Upper lobe of right lung (tissue), 1 donor: ENCODE results near the gene HDGF. TPM values are rescaled to one million over a fixed set of nuclear protein-coding genes. Genes with fewer than 3 reads are reported as not detected.
A peak's percentile ranks its signal among the peaks of the same experiment; 100 is the strongest.

Source experiments
- ATAC-seq: fragments of 200-7000 bp; cut with Tn5 transposase; one replicate; pipeline ENCODE4 v1.9.1; 2020; ENCODE audit warnings: mild to moderate bottlenecking, moderate library complexity
- DNase-seq: peaks from one replicate; pipeline ENCODE4 v3.0.0-alpha.2; 2020
- H3K27ac ChIP-seq: fragments of 200-600 bp; one replicate; pipeline ENCODE4 v1.8.0; 2022
- H3K27me3 ChIP-seq: fragments of 200-600 bp; one replicate; pipeline ENCODE4 v1.8.0; 2022; ENCODE audit warnings: mild to moderate bottlenecking
- H3K36me3 ChIP-seq: fragments of 200-600 bp; one replicate; pipeline ENCODE4 v1.8.0; 2022
- H3K4me1 ChIP-seq: fragments of 200-600 bp; one replicate; pipeline ENCODE4 v1.8.0; 2022
- H3K4me3 ChIP-seq: fragments of 200-600 bp; one replicate; pipeline ENCODE4 v1.8.0; 2022; ENCODE audit warnings: mild to moderate bottlenecking
- H3K9me3 ChIP-seq: fragments of 200-600 bp; one replicate; pipeline ENCODE4 v1.8.0; 2022
- intact Hi-C: fragments of 100-400 bp; cut with DNase I; formaldehyde crosslinking; loops from one replicate; pipeline ENCODE4 v1.11.0; 2022
- total RNA-seq: library from RNA; stranded (reverse); fragmentation: NEBNext Ultra II Directional; extraction: Animal tissue kit (Norgen Biotek cat#: 25700); gene quantifications from one replicate; pipeline ENCODE4 v1.2.1, GENCODE V29; 2021
- TF ChIP-seq, protein P1 (sequence below): fragments of 200-600 bp; IDR thresholded peaks from one replicate; pipeline ENCODE4 v1.8.0; 2022; ENCODE audit warnings: antibody characterized with exemption
- donor health status: DM: no; HTN: yes; CAD: no; lungs with severe emphysema.

HDGF gene
- total RNA-seq, 1 donor from 2014 or later, result 144 TPM

DNA sequence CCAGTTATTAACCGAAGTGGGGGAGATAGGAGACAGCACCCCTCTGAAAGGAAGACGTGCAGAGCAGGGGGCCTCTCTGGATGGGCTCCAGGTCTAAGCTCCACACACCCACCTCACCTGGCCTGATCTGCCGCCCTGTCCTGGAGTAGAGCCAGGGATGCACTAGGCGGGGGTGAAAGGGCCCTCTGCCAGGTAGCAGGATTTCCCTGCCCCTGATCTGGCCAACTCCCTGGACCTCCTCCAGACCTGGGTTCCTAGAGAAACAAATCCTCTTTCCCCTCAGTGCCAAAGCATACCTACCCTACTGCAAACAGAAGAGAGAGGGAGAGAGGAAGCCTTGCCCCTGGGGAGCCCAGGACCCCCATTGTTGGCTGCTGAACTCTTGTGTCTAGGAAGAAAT lies 48.1 kb downstream of the HDGF start:
- intact Hi-C loops, result no loop called here
- ATAC-seq (no peak), DNase-seq (no peak)
- TF ChIP-seq, protein P1, sequence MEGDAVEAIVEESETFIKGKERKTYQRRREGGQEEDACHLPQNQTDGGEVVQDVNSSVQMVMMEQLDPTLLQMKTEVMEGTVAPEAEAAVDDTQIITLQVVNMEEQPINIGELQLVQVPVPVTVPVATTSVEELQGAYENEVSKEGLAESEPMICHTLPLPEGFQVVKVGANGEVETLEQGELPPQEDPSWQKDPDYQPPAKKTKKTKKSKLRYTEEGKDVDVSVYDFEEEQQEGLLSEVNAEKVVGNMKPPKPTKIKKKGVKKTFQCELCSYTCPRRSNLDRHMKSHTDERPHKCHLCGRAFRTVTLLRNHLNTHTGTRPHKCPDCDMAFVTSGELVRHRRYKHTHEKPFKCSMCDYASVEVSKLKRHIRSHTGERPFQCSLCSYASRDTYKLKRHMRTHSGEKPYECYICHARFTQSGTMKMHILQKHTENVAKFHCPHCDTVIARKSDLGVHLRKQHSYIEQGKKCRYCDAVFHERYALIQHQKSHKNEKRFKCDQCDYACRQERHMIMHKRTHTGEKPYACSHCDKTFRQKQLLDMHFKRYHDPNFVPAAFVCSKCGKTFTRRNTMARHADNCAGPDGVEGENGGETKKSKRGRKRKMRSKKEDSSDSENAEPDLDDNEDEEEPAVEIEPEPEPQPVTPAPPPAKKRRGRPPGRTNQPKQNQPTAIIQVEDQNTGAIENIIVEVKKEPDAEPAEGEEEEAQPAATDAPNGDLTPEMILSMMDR, result no peak
- no peaks in the 10 kb centered on the region for H3K9me3 ChIP-seq
- peaks cover 48% of the 10 kb centered on the region for H3K27me3 ChIP-seq
- H3K36me3 ChIP-seq, result no peaks in the 10 kb centered on the region
- no peak overlapping the region for H3K27ac ChIP-seq
- H3K4me3 ChIP-seq, result no peak overlapping the region
- peaks cover 24% of the 10 kb centered on the region for H3K4me1 ChIP-seq

DNA sequence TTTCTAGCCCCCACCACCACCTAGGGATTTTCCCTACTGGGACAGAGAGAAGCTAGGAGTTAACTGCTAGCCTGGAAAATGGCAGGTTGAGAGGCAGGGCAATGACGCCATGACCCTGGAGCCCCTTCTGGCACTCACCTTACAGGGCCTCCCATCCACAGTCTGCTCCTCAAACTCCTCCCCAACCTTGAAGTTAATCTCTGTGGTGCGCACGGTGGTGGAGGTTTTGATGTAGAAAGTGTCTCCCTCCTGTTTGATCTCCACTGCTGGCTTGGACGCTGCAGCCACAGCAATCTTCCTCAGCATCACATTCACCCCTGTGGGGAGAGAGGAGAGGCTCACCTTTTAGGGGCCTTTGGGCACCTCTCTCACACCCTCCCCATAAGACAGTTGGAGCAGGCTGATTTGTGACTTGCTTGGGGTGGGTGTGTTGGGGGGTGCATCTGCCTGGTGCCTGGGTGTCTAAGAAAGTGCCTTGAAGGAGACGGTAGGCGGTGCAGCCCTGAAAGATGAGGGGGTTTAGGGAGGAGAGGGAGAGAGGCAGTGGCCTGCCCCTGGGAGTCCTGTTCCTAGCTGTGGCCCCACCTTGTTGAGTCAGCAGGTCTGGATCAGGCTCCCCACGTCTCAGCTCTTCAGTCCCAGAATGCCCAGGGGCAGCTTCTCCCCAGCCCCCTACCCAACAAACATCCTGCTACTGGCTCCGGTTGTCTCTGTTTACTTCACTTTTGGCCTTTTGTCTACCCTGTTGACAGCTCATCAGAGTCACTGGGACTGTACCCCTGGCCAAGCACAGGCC lies 50.5 kb downstream of the HDGF start:
- TF ChIP-seq, protein P1, result no peak
- Histone ChIP-seq H3K27ac (no peak overlapping the region), H3K4me3 (no peak overlapping the region), H3K9me3 (no peaks in the 10 kb centered on the region), H3K27me3 (peaks cover 48% of the 10 kb centered on the region), H3K36me3 (no peaks in the 10 kb centered on the region), H3K4me1 (peaks cover 14% of the 10 kb centered on the region)
- DNase-seq, result no peak
- intact Hi-C loops, result no loop called here
- no peak for ATAC-seq

DNA sequence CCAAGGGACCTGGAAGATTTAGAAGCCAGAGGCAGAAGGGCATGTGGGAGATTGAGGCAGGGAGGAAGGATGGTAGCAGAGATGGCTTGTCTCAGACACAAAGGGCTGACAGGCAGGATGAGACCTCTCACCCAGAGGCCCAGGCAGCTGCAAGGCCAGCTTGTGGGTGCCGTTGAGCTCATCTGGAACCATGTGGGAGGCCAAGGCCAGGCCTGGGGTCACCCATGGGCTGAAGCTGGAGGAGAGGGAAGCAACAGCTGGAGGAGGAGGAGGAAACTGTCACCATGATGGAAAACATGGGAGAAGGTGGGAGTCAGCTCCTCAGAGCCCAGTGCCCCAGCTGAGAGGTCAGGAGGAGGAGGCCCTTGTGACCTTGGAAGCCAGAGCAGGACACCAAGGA lies 52.5 kb downstream of the HDGF start:
- peak; percentile 60 for ATAC-seq
- no peak for DNase-seq
- H3K27me3 ChIP-seq, result peaks cover 28% of the 10 kb centered on the region
- H3K27ac ChIP-seq, result no peak overlapping the region
- intact Hi-C loops, result no loop called here
- H3K4me1 ChIP-seq, result no peaks in the 10 kb centered on the region
- no peaks in the 10 kb centered on the region for H3K9me3 ChIP-seq
- TF ChIP-seq, protein P1, result no peak
- no peaks in the 10 kb centered on the region for H3K36me3 ChIP-seq
- no peak overlapping the region for H3K4me3 ChIP-seq

DNA sequence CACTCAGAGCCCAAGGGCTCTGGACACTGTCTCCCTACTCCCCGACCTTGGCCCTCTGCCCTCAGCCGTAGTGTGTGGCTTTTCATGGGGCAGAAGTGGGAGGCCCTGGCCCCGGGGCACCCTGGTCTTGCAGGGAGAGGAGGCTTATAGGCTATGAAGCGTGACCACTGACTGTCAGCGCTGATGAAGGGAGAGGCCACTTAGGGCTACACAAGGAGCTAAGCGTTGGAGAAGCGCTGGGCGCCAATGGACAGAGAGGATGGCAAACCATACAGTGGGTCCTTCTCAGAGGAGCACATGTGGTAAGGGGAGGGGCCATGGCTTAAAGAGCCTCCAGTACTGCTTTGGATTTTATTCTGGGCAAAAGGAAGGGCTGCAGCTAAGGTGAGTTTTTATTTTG lies 54.0 kb downstream of the HDGF start:
- H3K27ac ChIP-seq, result no peak overlapping the region
- H3K9me3 ChIP-seq, result no peaks in the 10 kb centered on the region
- DNase-seq (no peak), ATAC-seq (no peak)
- peaks cover 2% of the 10 kb centered on the region for H3K4me1 ChIP-seq
- no peaks in the 10 kb centered on the region for H3K36me3 ChIP-seq
- TF ChIP-seq, protein P1, result no peak
- intact Hi-C loops, result no loop called here
- H3K27me3 ChIP-seq, result peaks cover 22% of the 10 kb centered on the region
- H3K4me3 ChIP-seq, result no peak overlapping the region

DNA sequence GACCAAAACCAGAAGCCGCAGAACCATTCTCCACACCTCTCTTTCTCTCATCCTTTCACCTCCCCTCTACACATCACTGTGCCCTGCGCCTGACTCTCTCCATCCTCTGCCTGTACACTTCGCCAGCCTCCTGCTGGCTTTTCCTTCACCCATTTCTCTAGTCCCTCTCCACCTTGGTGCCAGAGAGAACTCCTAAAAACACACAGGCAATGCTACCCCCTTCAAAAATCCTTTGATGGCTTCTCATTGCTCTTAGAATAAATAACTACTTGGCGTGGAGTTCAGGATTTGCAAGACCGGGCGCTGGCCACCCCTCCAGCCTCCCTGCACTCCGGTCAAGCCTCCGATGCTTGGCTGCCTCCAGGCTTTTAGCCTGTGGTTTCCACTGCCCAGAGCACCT lies 54.7 kb downstream of the HDGF start:
- DNase-seq (no peak), ATAC-seq (no peak)
- TF ChIP-seq, protein P1, result no peak
- no peaks in the 10 kb centered on the region for H3K9me3 ChIP-seq
- H3K36me3 ChIP-seq, result no peaks in the 10 kb centered on the region
- H3K27ac ChIP-seq, result no peak overlapping the region
- H3K27me3 ChIP-seq, result peaks cover 21% of the 10 kb centered on the region
- H3K4me3 ChIP-seq, result no peak overlapping the region
- intact Hi-C loops, result no loop called here
- peaks cover 10% of the 10 kb centered on the region for H3K4me1 ChIP-seq

DNA sequence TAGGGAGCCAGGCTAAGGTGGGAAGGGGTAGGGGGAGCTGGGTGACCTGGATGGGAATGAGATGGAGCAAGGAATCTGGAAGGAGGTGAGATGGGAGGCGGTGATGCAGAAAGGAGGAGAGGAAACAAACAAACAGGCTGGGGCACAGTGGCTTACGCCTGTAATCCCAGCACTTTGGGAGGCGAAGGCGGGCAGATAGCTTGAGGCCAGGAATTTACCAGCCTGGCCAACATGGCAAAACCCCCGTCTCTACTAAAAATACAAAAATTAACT lies 56.8 kb downstream of the HDGF start:
- DNase-seq, result no peak
- Histone ChIP-seq H3K27ac (no peak overlapping the region), H3K27me3 (peaks cover 29% of the 10 kb centered on the region), H3K4me3 (no peak overlapping the region), H3K9me3 (no peaks in the 10 kb centered on the region), H3K4me1 (peaks cover 10% of the 10 kb centered on the region), H3K36me3 (no peaks in the 10 kb centered on the region)
- ATAC-seq, result no peak
- intact Hi-C loops, result loop anchor here (5.0 kb wide), 1 partner anchor 33 kb away; the partner anchor contains the start of genes ISG20L2 and METTL25B
- TF ChIP-seq, protein P1, result no peak
